HL-60 (cell line): ENCODE measurements around the gene TVP23C.
"Not testable (repeated sequence)": the region's sequence is repeated elsewhere in the genome, so short reads cannot be mapped to it uniquely, and the experiment has no call there.

Experiments used
- CTCF ChIP-seq: IDR thresholded peaks from one replicate; pipeline ENCODE4 v1.5.1; 2011; ENCODE audit warnings: low read length, control low read depth, inconsistent platforms; ENCODE audit not compliant: insufficient read depth
- GABPA ChIP-seq: IDR thresholded peaks from 2 replicates; pipeline ENCODE4 v1.6.1; 2012; ENCODE audit warnings: low read depth
- POLR2AphosphoS5 ChIP-seq: IDR thresholded peaks from 2 replicates; pipeline ENCODE4 v1.6.1; 2012; ENCODE audit warnings: low read depth
- REST ChIP-seq: IDR thresholded peaks from 2 replicates; pipeline ENCODE4 v1.6.1; 2012; ENCODE audit warnings: low read depth; ENCODE audit not compliant: insufficient replicate concordance
- SPI1 ChIP-seq: IDR thresholded peaks from 2 replicates; pipeline ENCODE4 v1.6.1; 2012; ENCODE audit warnings: low read depth, mild to moderate bottlenecking, borderline replicate concordance

- TF ChIP-seq CTCF, REST, POLR2AphosphoS5, GABPA, SPI1: not testable (repeated sequence)
These were observed 4.7 kb downstream of the TVP23C start for GRCh38 chr17:15558403-15559105.
